T-helper 1 cell (primary cell): ENCODE results near the gene WDFY1.
"Not testable (repeated sequence)": the region's sequence is repeated elsewhere in the genome, so short reads cannot be mapped to it uniquely, and the experiment has no call there.

Source experiments
- DNase-seq, 5 donors: peaks; one replicate each; pipeline ENCODE4 v3.0.0-alpha.2; 2012 to 2020

Gene WDFY1

DNA sequence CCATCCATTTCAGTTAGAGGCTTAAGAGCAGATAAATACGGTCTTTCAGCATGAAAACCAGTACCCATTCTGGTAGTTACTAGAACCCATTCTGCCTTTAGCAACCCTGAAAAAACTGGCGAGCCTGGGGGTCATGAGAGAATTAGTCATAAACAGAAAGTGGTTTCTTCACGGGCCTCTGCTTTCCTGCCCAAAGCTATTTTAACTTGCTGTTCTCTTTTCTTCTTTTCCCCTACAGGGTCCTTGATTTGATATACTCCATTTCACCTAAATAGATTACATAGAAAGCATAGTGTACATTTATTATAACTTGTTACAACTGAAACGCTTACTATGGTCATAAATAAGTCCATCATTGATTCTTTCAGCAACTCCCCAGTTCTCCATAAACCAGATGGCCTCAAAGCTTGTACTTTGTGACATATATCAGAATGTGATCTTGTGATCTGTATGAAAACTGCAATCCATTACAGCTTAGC is 48.3 kb downstream of the WDFY1 start:
- DNase-seq: peak in 1 of 5 donors; percentile 62

DNA sequence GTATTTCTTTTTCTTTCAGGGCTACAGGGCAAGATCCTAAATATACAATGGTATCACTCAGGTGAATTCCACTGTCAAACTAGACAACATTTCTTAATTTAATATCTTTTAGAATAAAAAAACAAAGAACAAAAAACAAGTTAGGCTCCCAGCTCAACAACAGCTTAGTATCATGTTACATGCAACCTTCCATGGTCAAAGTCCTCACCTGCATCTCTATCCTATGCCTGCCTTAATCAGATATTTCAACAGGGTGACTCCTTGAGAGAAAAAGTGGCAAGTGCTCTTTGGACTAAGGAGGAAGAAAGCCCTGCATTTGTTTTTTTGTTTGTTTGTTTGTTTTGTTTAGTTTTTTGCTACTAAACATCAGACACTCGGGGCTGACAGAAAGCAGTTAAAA is 50.2 kb downstream of the WDFY1 start:
- no peak for DNase-seq

DNA sequence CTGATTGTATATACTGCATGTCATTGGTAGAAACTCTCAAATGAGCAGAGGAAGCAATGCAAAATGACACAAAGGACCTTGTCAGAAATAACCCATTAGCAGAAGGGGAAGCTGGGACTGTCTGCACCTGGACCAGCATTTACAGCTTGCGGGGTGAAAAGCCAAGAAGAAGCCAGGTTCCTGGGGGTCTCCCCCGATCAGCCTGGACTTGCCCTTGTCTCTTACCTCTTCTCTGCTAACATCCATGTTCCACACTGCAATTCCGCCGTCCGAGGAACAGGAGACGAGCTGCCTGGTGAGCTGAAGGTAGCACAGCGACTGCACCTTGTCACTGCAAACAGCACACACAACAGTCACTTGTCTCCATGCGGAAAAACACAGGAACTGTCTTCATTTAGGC is 51.1 kb downstream of the WDFY1 start:
- no peak for DNase-seq

DNA sequence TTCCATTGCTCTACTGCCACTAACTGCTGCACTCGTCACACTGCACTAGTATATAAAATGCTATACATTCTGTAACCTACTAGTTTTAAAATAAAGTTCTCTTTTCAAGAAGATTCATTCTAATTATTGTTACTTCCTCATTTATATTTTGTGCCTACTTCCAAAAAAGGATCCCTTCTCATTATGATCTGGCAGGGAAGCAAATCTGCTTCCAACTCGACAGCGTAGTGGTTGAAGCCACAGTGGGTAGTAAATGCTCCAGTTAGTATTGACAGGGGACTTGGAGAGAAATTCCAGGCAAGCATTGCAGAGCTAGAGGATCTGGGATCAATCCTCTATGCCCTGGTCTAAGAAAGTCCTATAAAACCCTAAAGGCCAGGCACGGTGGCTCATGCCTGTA is 54.4 kb downstream of the WDFY1 start:
- DNase-seq: no peak

DNA sequence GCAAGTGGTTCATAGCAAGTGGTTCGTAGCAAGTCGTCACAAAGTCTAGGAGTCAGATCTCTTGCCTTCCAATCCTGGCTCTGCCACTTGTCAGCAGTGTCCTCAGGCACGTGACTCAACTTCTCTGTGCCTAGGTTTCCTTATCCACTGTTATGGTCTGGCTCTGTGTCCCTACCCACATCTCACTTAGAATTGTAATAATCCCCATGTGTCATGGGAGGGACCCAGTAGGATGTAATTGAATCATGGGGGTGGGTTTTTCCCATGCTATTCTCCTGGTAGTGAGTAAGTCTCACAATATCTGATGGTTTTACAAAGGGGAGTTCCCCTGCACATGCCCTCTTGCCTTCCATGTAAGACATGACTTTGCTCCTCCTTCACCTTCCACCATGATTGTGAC is 55.9 kb downstream of the WDFY1 start:
- no peak for DNase-seq

DNA sequence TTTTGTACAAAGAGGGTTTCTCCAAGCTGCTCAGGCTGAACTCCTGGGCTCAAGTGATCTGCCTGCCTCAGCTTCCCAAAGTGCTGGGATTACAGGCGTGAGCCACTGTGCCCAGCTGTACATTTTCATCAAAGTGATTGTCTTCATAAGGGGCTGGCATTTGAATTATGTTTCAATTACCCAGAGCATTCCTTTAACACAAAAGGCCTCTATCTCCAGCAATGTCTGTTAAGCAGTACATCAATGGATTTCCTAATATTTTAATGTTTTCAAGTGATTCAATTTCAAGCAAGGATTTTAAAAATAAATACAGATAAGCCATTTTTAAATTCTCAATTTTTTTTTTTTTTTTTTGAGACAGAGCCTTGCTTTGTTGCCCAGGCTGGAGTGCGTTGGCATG is 56.9 kb downstream of the WDFY1 start:
- no peak for DNase-seq

DNA sequence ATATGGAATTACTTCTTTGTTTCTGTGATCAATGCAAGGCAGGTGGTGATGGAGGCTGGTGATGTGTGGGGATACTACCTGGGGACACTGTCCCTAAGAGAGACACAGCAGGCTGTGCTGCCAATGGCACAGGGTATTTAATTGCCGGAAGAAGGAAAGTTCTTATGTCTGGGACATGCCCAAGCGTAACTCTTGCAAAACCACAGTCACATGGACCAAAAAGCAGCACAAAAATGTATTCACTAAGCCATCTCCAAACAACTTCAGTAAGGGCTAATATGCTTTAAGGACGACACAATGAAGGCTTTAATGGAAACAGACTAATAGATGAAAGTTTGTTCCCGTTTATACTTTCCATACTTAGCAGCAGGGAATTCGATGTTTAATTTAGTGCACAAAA is 58.0 kb downstream of the WDFY1 start:
- DNase-seq: no peak

DNA sequence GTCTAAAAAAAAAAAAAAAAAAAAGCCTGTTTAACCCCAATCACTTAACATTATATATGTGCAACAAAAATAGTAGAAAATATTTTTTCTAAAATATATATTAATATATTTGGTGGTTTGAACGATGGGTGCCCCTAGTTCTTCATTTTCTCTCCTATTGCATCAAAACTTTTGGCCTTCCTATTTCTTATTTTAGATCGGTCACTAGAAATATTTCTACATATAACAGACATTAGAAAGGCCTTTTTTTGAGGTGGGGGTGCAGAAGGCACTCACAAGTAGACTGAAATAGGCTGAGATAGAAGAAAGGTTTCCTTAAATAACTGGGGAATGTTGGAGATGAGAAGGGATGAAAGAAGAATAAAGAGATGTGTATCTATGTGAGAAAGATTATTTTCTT is 58.4 kb downstream of the WDFY1 start:
- DNase-seq: no peak

DNA sequence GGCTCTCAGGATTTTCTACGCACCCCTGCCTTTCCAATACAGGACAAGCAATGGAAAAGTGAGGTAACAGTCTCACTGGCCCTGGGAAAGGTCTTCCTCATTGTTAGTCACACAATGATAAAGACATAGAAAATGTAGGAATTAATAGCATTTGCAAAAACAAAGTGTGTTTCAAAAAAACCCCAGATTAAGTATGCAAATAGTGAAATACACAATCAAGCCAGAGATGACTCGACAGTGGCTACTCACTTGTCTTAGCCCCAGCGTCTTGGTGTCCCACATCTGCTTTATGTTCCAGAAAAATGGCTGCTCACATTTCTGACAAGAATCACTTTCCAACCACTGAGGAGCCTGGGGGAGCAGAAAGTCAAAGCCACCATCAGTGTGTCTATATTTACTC is 60.7 kb downstream of the WDFY1 start:
- no peak for DNase-seq

DNA sequence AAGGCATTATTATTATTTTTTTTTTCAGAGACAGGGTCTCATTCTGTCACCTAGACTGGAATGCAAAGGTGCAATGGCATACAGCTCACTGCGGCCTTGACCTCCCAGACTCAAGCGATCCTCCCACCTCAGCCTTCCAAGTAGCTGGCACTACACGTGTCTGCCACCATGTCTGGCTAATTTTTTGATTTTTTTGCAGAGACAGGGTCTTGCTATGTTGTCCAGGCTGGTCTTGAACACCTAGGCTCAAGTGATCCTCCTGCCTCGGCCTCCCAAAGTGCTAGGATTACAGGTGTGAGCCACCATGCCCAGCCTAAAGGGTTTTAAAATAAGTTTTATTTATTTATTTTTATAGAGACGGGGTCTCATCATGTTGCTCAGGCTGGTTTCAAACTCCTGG is 62.4 kb downstream of the WDFY1 start:
- DNase-seq: no peak

DNA sequence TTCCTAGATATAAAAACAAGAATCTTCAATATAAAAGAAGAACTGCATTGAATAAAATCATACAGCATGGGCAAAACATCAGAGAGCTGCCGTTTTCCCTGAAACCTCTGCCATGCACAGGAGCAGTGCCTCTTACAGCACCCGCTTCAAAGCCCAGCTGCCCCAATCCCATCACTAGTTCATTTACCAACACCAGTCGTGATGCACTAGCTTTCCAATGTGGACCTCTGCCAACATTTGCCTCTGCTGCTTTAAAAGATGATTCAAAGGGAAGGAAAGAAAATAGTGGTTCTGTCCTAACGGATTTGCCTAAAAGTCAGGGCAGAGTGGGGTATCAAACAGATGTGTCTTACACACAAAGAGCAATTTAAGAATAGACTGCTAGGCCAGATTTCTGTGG is 64.3 kb downstream of the WDFY1 start:
- no peak for DNase-seq

DNA sequence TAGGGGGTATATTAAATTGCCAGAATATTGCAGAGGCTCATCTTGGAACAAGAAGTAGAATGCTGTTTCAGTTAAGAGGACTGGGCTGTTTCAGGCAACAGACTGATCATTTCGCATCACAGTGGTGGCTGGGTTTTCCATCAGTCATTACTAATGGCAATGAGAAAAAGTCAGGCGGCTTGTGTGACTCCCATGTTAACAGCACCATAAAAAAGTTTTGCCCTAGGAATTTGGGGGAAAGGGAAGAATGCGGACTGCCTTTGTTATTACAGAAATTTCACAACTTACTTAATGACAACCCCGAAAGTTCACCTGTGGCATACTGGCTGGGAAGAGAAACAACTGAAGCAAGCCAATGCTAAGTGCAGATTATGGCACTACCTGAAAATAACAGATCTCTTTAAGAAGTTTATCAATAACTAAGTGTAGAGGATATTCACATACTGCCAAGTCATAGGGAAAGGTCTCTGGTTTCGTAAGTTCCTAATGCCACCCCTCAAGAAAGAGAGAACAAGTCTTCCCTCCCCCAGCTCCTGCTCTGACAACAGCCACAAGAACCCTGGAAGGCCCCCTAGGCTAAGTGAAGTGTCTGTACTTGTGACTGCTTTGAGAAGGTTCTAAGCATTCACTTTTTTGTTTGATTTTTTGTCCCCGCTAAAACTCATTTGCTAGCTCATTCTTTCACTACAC is 67.3 kb downstream of the WDFY1 start:
- no peak for DNase-seq

DNA sequence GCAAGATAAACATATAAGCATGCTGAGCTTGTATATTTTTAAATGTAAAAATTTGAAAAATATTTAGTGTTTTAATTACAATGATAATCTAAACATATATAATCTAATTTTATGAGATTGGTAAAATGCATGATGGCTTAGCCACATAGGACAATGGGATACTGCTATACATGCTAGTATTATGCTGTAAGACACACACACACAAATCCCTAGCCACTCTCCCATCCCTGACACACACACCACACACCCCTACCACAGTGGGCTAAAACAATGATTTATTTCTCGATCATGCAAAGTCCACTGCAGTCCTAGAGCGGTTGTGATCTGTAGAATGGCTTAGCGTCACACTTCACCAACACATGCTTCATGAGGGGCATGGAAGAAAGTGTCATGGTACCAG is 71.5 kb downstream of the WDFY1 start:
- no peak for DNase-seq

DNA sequence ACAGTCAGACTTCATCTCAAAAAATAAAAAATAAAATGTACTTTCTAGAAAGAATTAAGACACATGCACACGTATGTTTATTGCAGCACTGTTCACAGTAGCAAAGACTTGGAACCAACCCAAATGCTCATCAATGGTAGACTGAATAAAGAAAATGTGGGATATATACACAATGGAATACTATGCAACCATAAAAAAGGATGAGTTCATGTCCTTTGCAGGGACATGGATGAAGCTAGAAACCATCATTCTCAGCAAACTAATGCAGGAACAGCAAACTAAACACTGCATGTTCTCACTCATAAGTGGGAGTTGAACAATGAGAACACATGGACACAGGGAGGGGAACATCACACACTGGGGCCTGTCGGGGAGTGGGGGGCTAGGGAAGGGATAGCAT is 72.4 kb downstream of the WDFY1 start:
- not testable (repeated sequence) for DNase-seq

DNA sequence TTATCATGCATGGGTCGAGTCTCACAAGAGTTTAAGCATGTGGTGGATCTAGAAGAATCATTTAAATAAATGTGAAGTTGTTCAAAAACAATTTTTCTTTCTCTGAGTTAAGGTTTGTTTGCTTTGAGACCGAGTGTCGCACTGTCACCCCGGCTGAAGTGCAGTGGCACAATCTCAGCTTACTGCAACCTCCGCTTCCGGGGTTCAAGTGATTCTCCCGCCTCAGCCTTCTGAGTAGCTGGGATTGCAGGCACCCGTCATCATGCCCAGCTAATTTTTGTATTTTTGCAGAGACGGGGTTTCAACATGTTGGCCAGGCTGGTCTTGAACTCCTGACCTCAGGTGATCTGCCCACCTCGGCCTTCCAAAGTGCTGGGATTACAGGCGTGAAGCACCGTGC is 73.5 kb downstream of the WDFY1 start:
- DNase-seq: not testable (repeated sequence)

DNA sequence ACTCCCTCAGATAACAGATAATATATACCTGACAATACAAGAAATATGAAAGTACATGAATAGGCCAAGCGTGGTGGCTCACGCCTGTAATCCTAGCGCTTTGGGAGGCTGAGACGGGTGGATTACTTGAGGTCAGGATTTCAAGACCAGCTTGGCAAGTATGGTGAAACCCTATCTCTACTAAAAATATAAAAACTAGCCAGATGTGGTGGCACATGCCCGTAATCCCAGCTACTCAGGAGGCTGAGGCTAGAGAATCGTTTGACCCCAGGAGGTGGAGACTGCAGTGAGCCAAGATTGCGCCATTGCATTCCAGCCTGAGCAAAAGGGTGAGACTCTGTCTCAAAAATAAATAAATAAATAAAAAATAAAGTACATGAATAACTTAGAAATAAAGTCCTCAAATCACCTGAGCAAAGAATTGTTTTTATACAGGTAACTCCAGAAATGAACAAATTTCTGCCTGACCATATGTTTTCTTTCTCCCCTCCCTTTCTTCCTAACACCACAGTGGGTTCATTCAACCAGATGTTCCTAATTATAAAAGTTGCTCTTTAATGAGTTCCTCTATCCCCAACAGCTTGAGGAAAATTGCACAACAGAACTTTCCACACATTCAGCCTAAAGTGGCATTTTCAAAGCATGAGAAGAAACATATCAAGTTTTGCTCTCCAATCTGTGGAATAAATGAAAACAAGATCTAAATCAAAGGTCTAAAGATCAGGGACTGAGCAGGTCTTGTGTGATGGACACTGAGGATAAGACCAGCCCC is 74.1 kb downstream of the WDFY1 start:
- no peak for DNase-seq

DNA sequence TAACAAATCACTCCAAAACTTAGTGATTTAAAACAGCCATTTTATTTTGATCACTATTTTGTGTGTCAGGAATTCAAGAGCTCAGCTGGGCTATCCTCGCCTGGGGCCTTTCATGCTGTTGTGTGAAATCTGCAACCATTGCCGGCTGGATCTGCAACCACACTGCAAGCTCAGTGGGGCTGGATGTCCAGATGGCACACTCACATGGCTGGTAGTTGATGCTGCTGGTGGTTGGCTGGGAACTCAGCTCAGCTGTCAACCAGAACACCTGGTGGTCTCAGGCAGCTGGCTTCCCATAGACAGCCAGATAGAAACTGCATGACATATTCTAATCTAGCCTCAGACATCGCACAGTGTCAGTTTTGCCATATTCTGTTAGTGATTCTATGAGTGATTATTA is 77.1 kb downstream of the WDFY1 start:
- DNase-seq: no peak

DNA sequence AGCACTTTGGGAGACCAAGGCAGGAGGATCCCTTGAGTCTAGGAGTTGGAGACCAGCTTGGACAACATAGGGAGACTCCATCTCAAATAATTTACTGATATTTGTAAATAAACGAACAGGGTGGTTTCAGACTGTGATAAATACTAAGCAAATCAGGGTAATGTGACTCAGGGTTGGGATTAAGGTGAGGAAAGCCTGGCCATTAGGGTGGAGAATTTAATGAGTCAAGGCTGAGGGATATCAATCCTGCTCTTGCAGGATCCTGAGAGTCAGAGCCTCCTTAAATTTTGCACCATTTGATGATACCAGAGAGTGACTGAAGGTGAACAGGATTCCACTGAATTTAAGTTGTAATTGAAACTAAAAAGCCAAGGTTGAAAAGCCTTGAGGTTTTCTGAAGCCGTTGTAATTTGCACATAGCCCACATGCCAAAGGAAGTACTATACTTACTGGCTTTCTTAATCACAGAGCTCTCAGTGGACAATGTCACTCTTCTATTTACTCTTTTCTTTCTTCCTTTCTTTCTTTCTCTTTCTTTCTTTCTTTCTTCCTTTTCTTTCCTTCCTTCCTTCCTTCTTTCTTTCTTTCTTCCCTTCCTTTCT is 79.1 kb downstream of the WDFY1 start:
- peak in 1 of 5 donors; percentile 44 for DNase-seq

DNA sequence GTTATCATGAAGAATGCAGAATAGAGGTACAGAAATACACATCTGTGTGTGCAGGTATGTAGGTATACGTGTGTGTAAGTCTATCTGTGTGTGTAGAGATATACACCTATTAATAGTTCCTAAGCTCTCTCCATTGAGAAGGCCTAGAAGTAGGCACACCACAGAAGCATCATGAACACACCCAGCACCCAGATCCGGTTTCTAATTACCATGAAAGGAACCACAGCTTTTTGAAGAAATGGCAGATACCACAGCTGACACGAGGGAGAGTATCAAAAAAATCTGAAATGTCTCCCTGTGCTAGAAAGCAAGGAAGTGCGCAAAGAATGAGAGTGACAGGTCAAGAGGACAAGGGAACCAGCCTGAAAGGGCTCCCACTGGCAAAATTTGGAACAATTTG is 80.0 kb downstream of the WDFY1 start:
- DNase-seq: peak in 2 of 5 donors; percentile 18 to 59

DNA sequence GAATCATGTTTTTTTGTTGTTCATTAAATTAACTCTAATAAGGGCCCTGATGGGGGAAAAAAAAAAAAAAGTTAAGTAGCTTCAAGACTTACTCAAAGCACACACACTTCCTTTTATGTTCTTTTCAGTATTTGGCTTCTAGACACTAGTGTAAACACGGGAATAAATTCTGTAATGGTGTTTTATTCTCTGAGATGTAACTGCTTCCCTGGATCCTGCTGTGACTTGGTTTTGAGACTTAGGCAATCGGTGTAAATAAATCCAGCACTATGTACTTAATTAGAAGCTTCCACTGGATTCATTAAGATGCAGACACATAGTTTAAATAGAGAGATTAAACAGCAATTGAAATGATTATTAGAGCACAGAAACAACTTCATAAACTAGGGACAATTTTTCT is 81.6 kb downstream of the WDFY1 start:
- no peak for DNase-seq

DNA sequence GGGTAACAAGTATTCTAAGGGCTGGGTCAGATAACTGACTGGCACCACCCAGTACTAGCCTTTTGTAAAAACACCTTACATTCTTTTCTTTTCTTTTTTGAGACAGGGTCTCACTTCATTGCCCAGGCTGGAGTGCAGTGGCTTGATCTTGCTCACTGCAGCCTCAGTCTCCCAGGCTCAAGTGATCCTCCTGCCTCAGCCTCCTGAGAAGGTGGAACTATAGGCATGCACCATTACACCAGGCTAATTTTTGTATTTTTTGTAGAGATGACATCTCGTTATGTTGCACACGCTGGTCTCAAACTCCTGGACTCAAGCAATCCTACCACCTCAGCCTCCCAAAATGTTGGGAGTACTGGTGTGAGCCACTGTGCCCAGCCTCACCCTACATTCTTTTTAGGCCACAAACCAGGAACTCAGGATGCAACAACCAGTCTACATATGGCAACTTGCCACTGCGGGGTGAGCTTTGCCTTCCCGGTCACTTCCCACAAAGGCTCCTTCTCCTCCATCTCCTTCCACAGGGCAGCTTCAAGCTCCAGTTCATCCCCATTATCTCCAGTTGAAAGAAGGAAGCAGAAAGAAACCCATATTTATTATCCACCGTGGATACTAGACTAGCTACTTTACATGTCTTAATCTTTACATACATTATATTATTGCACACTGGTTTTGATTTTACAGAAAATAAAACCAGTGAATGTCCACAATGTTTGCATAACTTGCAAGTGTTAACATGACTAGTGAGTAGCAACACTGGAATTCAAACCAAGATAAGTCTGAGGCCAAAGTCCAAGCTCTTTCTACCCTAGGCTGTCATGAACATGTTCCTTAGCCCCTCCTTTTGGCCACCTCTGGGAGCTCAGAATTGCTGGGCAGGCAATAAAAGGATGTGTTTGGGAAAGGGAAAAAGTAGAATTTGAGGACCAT is 84.1 kb downstream of the WDFY1 start:
- DNase-seq: no peak

DNA sequence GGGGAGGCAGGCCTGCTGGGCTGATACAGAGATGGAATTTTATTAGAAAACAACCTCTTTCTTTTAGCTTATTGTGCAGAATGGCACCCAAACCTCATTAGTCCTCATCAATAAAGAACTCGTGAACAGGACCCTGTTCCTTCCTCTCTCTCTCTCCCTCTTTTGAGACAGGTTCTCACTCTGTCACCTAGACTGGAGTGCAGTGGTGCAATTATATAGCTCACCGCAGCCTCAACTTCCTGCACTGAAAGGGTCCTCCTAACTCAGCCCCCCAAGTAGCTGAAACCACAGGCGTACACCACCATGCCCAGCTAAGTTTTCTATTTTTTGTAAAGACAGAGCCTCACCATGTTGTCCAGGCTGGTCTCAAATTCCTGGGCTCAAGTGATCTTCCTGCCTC is 86.1 kb downstream of the WDFY1 start:
- no peak for DNase-seq

DNA sequence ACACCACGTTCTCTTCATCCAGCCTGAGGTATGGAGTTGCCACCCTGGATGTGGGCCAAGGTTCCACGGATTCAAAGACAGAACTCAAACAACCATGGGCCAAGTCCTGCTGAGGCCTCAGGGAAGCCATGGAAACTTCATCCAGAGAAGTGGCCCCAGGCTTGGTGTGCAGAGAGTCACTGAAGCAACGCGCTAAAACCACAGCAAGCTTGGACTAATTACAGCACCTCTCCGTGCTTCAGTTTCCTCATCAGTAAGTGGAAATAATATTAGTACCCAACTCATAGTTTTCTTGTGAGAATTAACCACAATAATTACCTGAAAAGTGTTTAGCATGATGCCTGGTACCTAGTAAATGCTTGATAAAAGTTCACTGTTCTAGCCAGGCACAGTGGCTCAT is 88.6 kb downstream of the WDFY1 start:
- no peak for DNase-seq
